CD4-positive, alpha-beta T cell (primary cell): ENCODE results near the gene ATP5F1C. TPM values are rescaled to one million over a fixed set of nuclear protein-coding genes. Genes with fewer than 3 reads are reported as not detected.
"Not testable (repeated sequence)": the region's sequence is repeated elsewhere in the genome, so short reads cannot be mapped to it uniquely, and the experiment has no call there.

Experiments
- ATAC-seq: fragments of 200-7000 bp; cut with Tn5 transposase; one replicate; pipeline ENCODE4 v1.10.0; 2022; ENCODE audit warnings: mild to moderate bottlenecking; ENCODE audit not compliant: poor library complexity
- CTCF ChIA-PET: fragments of 350-600 bp; sonication (Branson Sonifier 250); formaldehyde crosslinking; loops from one replicate; lab custom pipeline; 2021; ENCODE audit warnings: antibody characterized with exemption, inconsistent platforms; lab: Charles Lee
- POLR2A ChIA-PET: fragments of 350-600 bp; sonication (Branson Sonifier 250); formaldehyde crosslinking; loops from one replicate; lab custom pipeline; 2021; ENCODE audit warnings: antibody characterized with exemption, inconsistent platforms; lab: Charles Lee
- DNase-seq, 14 experiments: peaks; one replicate each; pipeline ENCODE4 v3.0.0-alpha.2; 2013 to 2020; ENCODE audit warnings: mixed read lengths in 2 of 14
- H3K27ac ChIP-seq, 2 donors: one replicate each; pipeline versions ENCODE4 v1.5.1 to v1.7.0; 2013; ENCODE audit warnings: low read length in 2 of 2, low read depth in 1 of 2, mild to moderate bottlenecking in 1 of 2
- H3K27me3 ChIP-seq, 2 experiments: 1 replicate in 1 of 2; 2 replicates in 1 of 2; pipeline versions ENCODE4 v1.6.1 to v1.7.0; 2013; ENCODE audit warnings: low read length in 2 of 2, control low read depth in 1 of 2, mild to moderate bottlenecking in 1 of 2, moderate library complexity in 1 of 2; ENCODE audit not compliant: insufficient read depth in 2 of 2, control insufficient read depth in 1 of 2
- H3K36me3 ChIP-seq: one replicate; pipeline ENCODE4 v1.6.1; 2013; ENCODE audit warnings: low read length, control low read depth; ENCODE audit not compliant: insufficient read depth
- H3K4me1 ChIP-seq: one replicate; pipeline ENCODE4 v1.6.1; 2013; ENCODE audit warnings: low read length, control low read depth; ENCODE audit not compliant: insufficient read depth
- H3K4me3 ChIP-seq: one replicate; pipeline ENCODE4 v1.5.1; 2013; ENCODE audit warnings: mild to moderate bottlenecking, low read length, moderate library complexity
- H3K9me3 ChIP-seq, 2 experiments: 1 replicate in 1 of 2; 2 replicates in 1 of 2; pipeline versions ENCODE4 v1.6.1 to v1.7.0; 2013; ENCODE audit warnings: low read length in 2 of 2, mild to moderate bottlenecking in 2 of 2, control low read depth in 1 of 2, moderate library complexity in 1 of 2; ENCODE audit not compliant: control insufficient read depth in 1 of 2, insufficient read depth in 1 of 2
- H3K27ac Mint-ChIP-seq: one replicate; pipeline ENCODE4 v1.8.0; 2020; ENCODE audit warnings: mixed read lengths
- H3K27me3 Mint-ChIP-seq: one replicate; pipeline ENCODE4 v1.8.0; 2021; ENCODE audit warnings: mixed read lengths
- H3K36me3 Mint-ChIP-seq: one replicate; pipeline ENCODE4 v1.8.0; 2021; ENCODE audit warnings: low read depth, mixed read lengths
- H3K4me1 Mint-ChIP-seq: one replicate; pipeline ENCODE4 v1.8.0; 2021; ENCODE audit warnings: low read depth, mixed read lengths
- H3K4me3 Mint-ChIP-seq: one replicate; pipeline ENCODE4 v1.8.0; 2020; ENCODE audit warnings: mild to moderate bottlenecking, mixed read lengths
- H3K9me3 Mint-ChIP-seq: one replicate; pipeline ENCODE4 v1.8.0; 2020; ENCODE audit warnings: mixed read lengths
- CTCF ChIP-seq: fragments of 200-600 bp; IDR thresholded peaks from one replicate; pipeline ENCODE4 v1.8.0; 2022; ENCODE audit warnings: antibody characterized with exemption, mild to moderate bottlenecking
- intact Hi-C, 2 experiments: fragments of 100-400 bp; cut with DNase I in 1 of 2; cut with micrococcal nuclease in 1 of 2; formaldehyde crosslinking; loops; one replicate each; pipeline versions ENCODE4 v1.15.1 to v1.9.0; 2023 to 2025; cut with DNase I, micrococcal nuclease
- polyA plus RNA-seq, 2 donors: library from polyadenylated mRNA; unstranded; fragments of 120-200 nt; gene quantifications; one replicate each; pipeline ENCODE4 v1.2.1, GENCODE V29; 2013
- total RNA-seq, 174 experiments: library from RNA in 2 of 174; stranded (reverse) in 2 of 174; gene quantifications; one replicate each; pipeline ENCODE4 v1.2.3 and lab custom pipeline; 2021 to 2026

Gene ATP5F1C
- total RNA-seq: 100 to 1,000 TPM; 111 TPM
- 148 TPM for polyA plus RNA-seq (2013, experiment 1 of 2)
- 143 TPM for polyA plus RNA-seq (2013, experiment 2 of 2)
- 63.0 to 207 (median 99.4) reads per million in 172 experiments for total RNA-seq (lab: John Stamatoyannopoulos, UW)

- ATAC-seq (peak; percentile 95), DNase-seq (peak; percentile 95 to 99 (median 96))
- H3K27me3 Mint-ChIP-seq: no peaks in the 10 kb centered on the region
- intact Hi-C loops: loop anchor here (1.0 to 10.0 kb wide), 2 partner anchors 30 to 373 kb away; partner anchors contain the start of genes TAF3 (in 2 of the 2) and SFMBT2 (in 1 of the 2)
- no peak within 1 kb of the TSS for H3K4me3 Mint-ChIP-seq
- H3K27ac Mint-ChIP-seq: no peak within 1 kb of the TSS
- H3K27ac ChIP-seq: peak within 1 kb of the TSS; percentile 45 to 57
- CTCF ChIA-PET: interaction anchor here (0.7 to 1.0 kb wide), 2 partner anchors 26 to 30 kb away, joined by 3 to 6 read pairs; partner anchors contain the start of gene TAF3
- H3K4me1 ChIP-seq: peaks cover 27% of the 10 kb centered on the region
- H3K4me3 ChIP-seq: peak within 1 kb of the TSS; percentile 93
- H3K36me3 ChIP-seq: peaks cover 22% of the 10 kb centered on the region
- POLR2A ChIA-PET: interaction anchor here (0.6 to 3.8 kb wide), 22 partner anchors 10 to 1975 kb away, joined by 3 to 135 read pairs (median 4); partner anchors contain the start of genes GDI2 and TAF3
- H3K4me1 Mint-ChIP-seq: peaks cover 66% of the 10 kb centered on the region
- H3K27me3 ChIP-seq: no peaks in the 10 kb centered on the region
- TF ChIP-seq CTCF: no peak
- H3K9me3 Mint-ChIP-seq: no peaks in the 10 kb centered on the region
- no peaks in the 10 kb centered on the region for H3K9me3 ChIP-seq
- H3K36me3 Mint-ChIP-seq: peaks cover 27% of the 10 kb centered on the region
These were observed at the start of gene ATP5F1C, which contains the start of gene KIN for GRCh38 chr10:7787857-7788638. Gene ATP5F1C, plus strand, starts transcription at chr10:7788177. Its CDS starts 31 bp downstream, at chr10:7788208. Gene KIN, minus strand, starts transcription at chr10:7787993. Its CDS starts 60 bp downstream, at chr10:7787933.

- Histone ChIP-seq H3K36me3 (no peaks in the 10 kb centered on the region), H3K4me3 (no peak overlapping the region), H3K27me3 (no peaks in the 10 kb centered on the region), H3K27ac (no peak overlapping the region), H3K4me1 (no peaks in the 10 kb centered on the region), H3K9me3 (no peaks in the 10 kb centered on the region)
- DNase-seq (no peak), ATAC-seq (no peak)
- Mint-ChIP-seq H3K27ac (no peak overlapping the region), H3K36me3 (no peaks in the 10 kb centered on the region), H3K4me3 (no peak overlapping the region), H3K9me3 (no peaks in the 10 kb centered on the region), H3K4me1 (no peaks in the 10 kb centered on the region), H3K27me3 (no peaks in the 10 kb centered on the region)
- CTCF ChIA-PET: no interaction called here
- intact Hi-C loops: no loop called here
- no peak for TF ChIP-seq CTCF
- POLR2A ChIA-PET: no interaction called here
These were observed 49.2 kb upstream of the ATP5F1C start for GRCh38 chr10:7738536-7739407.

GRCh38 chr10:7744307-7744706 is 43.7 kb upstream of the ATP5F1C start:
- Histone ChIP-seq H3K4me3 (no peak overlapping the region), H3K4me1 (no peaks in the 10 kb centered on the region), H3K27me3 (no peaks in the 10 kb centered on the region), H3K36me3 (no peaks in the 10 kb centered on the region), H3K27ac (no peak overlapping the region), H3K9me3 (no peaks in the 10 kb centered on the region)
- ATAC-seq: no peak
- intact Hi-C loops: no loop called here
- POLR2A ChIA-PET: no interaction called here
- CTCF ChIA-PET: no interaction called here
- H3K36me3 Mint-ChIP-seq: no peaks in the 10 kb centered on the region
- TF ChIP-seq CTCF: no peak
- no peaks in the 10 kb centered on the region for H3K27me3 Mint-ChIP-seq
- no peaks in the 10 kb centered on the region for H3K4me1 Mint-ChIP-seq
- H3K9me3 Mint-ChIP-seq: no peaks in the 10 kb centered on the region
- no peak overlapping the region for H3K4me3 Mint-ChIP-seq
- no peak overlapping the region for H3K27ac Mint-ChIP-seq
- no peak for DNase-seq

- H3K4me1 ChIP-seq, H3K27me3 Mint-ChIP-seq, POLR2A ChIA-PET, H3K27ac ChIP-seq, H3K27me3 ChIP-seq, H3K9me3 ChIP-seq, CTCF ChIA-PET, H3K4me3 Mint-ChIP-seq, DNase-seq, intact Hi-C loops, H3K4me3 ChIP-seq, H3K4me1 Mint-ChIP-seq, H3K27ac Mint-ChIP-seq, ATAC-seq, H3K9me3 Mint-ChIP-seq: not testable (repeated sequence)
- peaks cover 16% of the 10 kb centered on the region for H3K36me3 ChIP-seq
- peaks cover 27% of the 10 kb centered on the region for H3K36me3 Mint-ChIP-seq
These were observed 39.3 kb upstream of the ATP5F1C start for GRCh38 chr10:7748637-7749036.
